ENCODE results near the gene FN1.
A peak's percentile ranks its signal among the peaks of the same experiment; 100 is the strongest.
"Not testable (repeated sequence)": the region's sequence is repeated elsewhere in the genome, so short reads cannot be mapped to it uniquely, and the experiment has no call there.

Gene FN1

GRCh38 chr2:215311625-215312396 is 124.1 kb downstream of the FN1 start, which contains the start of gene ATIC:
Gene ATIC (plus strand): TSS chr2:215312059. CDS start chr2:215312143, 84 bp downstream.
- Histone ChIP-seq H2AFZ (ENCODE audit: low read depth, low read length) (peak within 1 kb of the TSS; percentile 77), H3K9me3 (ENCODE audit: insufficient read depth, low read length, severe bottlenecking) (no peaks in the 10 kb centered on the region), H3K27me3 (ENCODE audit: insufficient read depth, low read length, poor library complexity) (no peaks in the 10 kb centered on the region), H3K27ac (ENCODE audit: low read length) (peak within 1 kb of the TSS; percentile 89), H4K20me1 (ENCODE audit: insufficient read depth, low read length) (no peaks in the 10 kb centered on the region), H3K9ac (ENCODE audit: low read depth, low read length) (peak within 1 kb of the TSS; percentile 98), H3K4me3 (ENCODE audit: low read depth in 1 of 2, low read length in 2 of 2) (peak within 1 kb of the TSS; percentile 66 to 69), H3K36me3 (ENCODE audit: insufficient read depth, low read length) (peaks cover 39% of the 10 kb centered on the region), H3K4me2 (ENCODE audit: insufficient read depth, low read length) (peak within 1 kb of the TSS; percentile 87), H3K4me1 (ENCODE audit: insufficient read depth, low read length) (peaks cover 58% of the 10 kb centered on the region), H3K79me2 (ENCODE audit: insufficient read depth, low read length) (peaks cover 63% of the 10 kb centered on the region)
- DNase-seq (peak; percentile 96), ATAC-seq (ENCODE audit: insufficient read depth, low read depth) (peak; percentile 96)
- TF ChIP-seq EZH2 (IDR thresholded peaks at IDR 0.05; ENCODE audit: borderline replicate concordance, low read depth, low read length, severe bottlenecking) (no peak), CTCF (IDR thresholded peaks at IDR 0.05; ENCODE audit: borderline replicate concordance, extremely low read depth, low read length, poor library complexity, severe bottlenecking) (no peak)

- peaks cover 33% of the 10 kb centered on the region for H3K36me3 ChIP-seq (ENCODE audit: insufficient read depth, low read length)
- peak overlapping the region; percentile 66 to 69; a peak in 3 of 4 replicates for H3K4me3 ChIP-seq (ENCODE audit: low read depth in 1 of 2, low read length in 2 of 2)
- peak; percentile 61 for DNase-seq
- H2AFZ ChIP-seq (ENCODE audit: low read depth, low read length), result peak overlapping the region; percentile 77
- peak overlapping the region; percentile 98 for H3K9ac ChIP-seq (ENCODE audit: low read depth, low read length)
- ATAC-seq (ENCODE audit: insufficient read depth, low read depth); H4K20me1 ChIP-seq (ENCODE audit: insufficient read depth, low read length); H3K9me3 ChIP-seq (ENCODE audit: insufficient read depth, low read length, severe bottlenecking); H3K27me3 ChIP-seq (ENCODE audit: insufficient read depth, low read length, poor library complexity): not testable (repeated sequence)
- peaks cover 54% of the 10 kb centered on the region for H3K4me1 ChIP-seq (ENCODE audit: insufficient read depth, low read length)
- peak overlapping the region; percentile 89 for H3K27ac ChIP-seq (ENCODE audit: low read length)
- peaks cover 60% of the 10 kb centered on the region for H3K79me2 ChIP-seq (ENCODE audit: insufficient read depth, low read length)
- H3K4me2 ChIP-seq (ENCODE audit: insufficient read depth, low read length), result peak overlapping the region; percentile 87
Measured at GRCh38 chr2:215311259-215311624, 124.6 kb downstream of the FN1 start.
